ENCODE measurements around the gene ICA1. TPM values are rescaled to one million over a fixed set of nuclear protein-coding genes. Genes with fewer than 3 reads are reported as not detected.

The ICA1 gene
- total and polyA plus RNA-seq, 2 of the 13 experiments (the other 11 are each of a cell fraction or from before 2014, with no cell fraction given): 0.29 TPM; not detected in 1

DNA sequence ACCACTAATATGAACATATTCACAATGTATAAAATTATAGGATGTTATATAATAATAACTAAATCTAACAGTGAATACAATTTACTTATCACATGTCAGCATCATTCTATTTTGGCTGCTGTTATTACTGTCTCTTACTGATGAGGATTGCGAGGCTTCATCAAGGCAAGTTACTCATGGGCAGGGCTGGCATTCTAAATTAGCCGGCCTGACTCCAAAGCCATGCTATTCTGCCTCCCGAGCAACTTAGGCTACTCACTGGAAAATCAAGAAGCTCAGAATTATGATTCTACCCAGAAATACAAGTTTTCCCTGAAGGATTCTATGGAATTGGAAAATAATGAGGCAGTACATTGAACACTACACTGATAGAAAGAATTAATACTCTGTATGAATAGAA is 101.7 kb downstream of the ICA1 start (continued):
- TF ChIP-seq, protein P1, sequence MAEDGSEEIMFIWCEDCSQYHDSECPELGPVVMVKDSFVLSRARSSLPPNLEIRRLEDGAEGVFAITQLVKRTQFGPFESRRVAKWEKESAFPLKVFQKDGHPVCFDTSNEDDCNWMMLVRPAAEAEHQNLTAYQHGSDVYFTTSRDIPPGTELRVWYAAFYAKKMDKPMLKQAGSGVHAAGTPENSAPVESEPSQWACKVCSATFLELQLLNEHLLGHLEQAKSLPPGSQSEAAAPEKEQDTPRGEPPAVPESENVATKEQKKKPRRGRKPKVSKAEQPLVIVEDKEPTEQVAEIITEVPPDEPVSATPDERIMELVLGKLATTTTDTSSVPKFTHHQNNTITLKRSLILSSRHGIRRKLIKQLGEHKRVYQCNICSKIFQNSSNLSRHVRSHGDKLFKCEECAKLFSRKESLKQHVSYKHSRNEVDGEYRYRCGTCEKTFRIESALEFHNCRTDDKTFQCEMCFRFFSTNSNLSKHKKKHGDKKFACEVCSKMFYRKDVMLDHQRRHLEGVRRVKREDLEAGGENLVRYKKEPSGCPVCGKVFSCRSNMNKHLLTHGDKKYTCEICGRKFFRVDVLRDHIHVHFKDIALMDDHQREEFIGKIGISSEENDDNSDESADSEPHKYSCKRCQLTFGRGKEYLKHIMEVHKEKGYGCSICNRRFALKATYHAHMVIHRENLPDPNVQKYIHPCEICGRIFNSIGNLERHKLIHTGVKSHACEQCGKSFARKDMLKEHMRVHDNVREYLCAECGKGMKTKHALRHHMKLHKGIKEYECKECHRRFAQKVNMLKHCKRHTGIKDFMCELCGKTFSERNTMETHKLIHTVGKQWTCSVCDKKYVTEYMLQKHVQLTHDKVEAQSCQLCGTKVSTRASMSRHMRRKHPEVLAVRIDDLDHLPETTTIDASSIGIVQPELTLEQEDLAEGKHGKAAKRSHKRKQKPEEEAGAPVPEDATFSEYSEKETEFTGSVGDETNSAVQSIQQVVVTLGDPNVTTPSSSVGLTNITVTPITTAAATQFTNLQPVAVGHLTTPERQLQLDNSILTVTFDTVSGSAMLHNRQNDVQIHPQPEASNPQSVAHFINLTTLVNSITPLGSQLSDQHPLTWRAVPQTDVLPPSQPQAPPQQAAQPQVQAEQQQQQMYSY (CRISPR knock-in tag; IDR thresholded peaks at IDR 0.05): no peak
- no peak for TF ChIP-seq GTF3A (CRISPR knock-in tag; conservative IDR thresholded peaks at IDR 0.05)
- no peak for TF ChIP-seq ZBTB1 (CRISPR knock-in tag; IDR thresholded peaks at IDR 0.05; ENCODE audit: borderline replicate concordance)

DNA sequence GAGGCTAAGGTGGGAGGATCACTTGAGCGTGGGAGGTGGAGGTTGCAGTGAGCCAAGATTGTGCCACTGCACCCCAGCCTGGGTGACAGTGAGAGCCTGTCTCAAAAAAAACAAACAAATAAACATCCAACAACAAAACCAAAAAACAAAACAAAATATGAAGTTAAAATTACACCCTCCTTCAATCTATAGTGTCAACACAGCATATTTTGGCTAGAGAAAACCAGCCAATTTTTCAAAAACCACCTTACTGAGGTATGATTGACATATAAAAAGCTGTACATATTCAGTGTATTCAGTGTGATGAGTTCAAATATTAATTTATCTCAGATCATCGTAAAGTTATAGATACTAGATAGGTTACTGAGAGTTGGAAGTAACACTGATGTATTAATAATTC is 102.4 kb downstream of the ICA1 start:
- WGBS (ENCODE audit: low lambda C conversion rate): 24% methylated on average over 2 of the region's 2 CpGs
- Histone ChIP-seq H3K27me3 (ENCODE audit: control insufficient read depth in 1 of 2, insufficient read depth in 2 of 2, low read length in 2 of 2) (no peaks in the 10 kb centered on the region), H3K4me2 (ENCODE audit: low read depth, low read length) (no peak overlapping the region), H2AFZ (ENCODE audit: low read length) (no peak overlapping the region), H4K20me1 (ENCODE audit: insufficient read depth, low read length) (no peaks in the 10 kb centered on the region), H3K79me2 (ENCODE audit: insufficient read depth, low read length) (no peaks in the 10 kb centered on the region), H3K9me3 (ENCODE audit: low read length) (no peaks in the 10 kb centered on the region), H3K36me3 (replicated peaks in 1 of 2; ENCODE audit: control insufficient read depth in 1 of 2, insufficient read depth in 2 of 2, low read length in 2 of 2) (no peaks in the 10 kb centered on the region), H3K9ac (ENCODE audit: insufficient read depth, low read depth, low read length) (no peak overlapping the region), H3K4me1 (ENCODE audit: insufficient read depth, low read length) (no peaks in the 10 kb centered on the region), H3K27ac (ENCODE audit: extremely low read length, insufficient read depth, low read length) (no peak overlapping the region), H3K4me3 (replicated peaks in 1 of 3; ENCODE audit: insufficient read depth in 1 of 3, low read depth in 2 of 3, low read length in 3 of 3) (no peak overlapping the region)
- in situ Hi-C loops (cut with HindIII; ENCODE audit: extremely low pct_ligation_motif_present, low pct_unique_long_range_greater_than_20kb): no loop called here
- ATAC-seq (no peak), DNase-seq (ENCODE audit: low spot score) (no peak), FAIRE-seq (no peak)
- TF ChIP-seq MAFF (IDR thresholded peaks at IDR 0.05; ENCODE audit: low read depth, low read length) (0 out of 2 replicates have a peak, but pooled peaks have one; percentile 27), MAFK (conservative IDR thresholded peaks at IDR 0.05 in 1 of 2, IDR thresholded peaks at IDR 0.05 in 1 of 2; ENCODE audit: low read length in 2 of 2) (peak; percentile 50 to 60; a peak in 3 of 4 replicates), SETDB1 (CRISPR knock-in tag; IDR thresholded peaks at IDR 0.05; ENCODE audit: borderline replicate concordance) (no peak), ZNF3 (CRISPR knock-in tag; IDR thresholded peaks at IDR 0.05) (no peak)
- TF ChIP-seq, protein P2, sequence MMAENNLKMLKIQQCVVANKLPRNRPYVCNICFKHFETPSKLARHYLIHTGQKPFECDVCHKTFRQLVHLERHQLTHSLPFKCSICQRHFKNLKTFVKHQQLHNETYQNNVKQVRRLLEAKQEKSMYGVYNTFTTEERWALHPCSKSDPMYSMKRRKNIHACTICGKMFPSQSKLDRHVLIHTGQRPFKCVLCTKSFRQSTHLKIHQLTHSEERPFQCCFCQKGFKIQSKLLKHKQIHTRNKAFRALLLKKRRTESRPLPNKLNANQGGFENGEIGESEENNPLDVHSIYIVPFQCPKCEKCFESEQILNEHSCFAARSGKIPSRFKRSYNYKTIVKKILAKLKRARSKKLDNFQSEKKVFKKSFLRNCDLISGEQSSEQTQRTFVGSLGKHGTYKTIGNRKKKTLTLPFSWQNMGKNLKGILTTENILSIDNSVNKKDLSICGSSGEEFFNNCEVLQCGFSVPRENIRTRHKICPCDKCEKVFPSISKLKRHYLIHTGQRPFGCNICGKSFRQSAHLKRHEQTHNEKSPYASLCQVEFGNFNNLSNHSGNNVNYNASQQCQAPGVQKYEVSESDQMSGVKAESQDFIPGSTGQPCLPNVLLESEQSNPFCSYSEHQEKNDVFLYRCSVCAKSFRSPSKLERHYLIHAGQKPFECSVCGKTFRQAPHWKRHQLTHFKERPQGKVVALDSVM (CRISPR knock-in tag; IDR thresholded peaks at IDR 0.05): no peak
- no TSS peak for BruUV-seq (replicated peaks)
- intact Hi-C loops (cut with micrococcal nuclease; ENCODE audit: unreplicated experiment): no loop called here
- ChIA-PET POLR2A (no interaction called here), CTCF (ENCODE audit: low intra/inter-chr PET ratio, low total read pairs) (no interaction called here)
